ENCODE data around the gene PTPRS.

Gene PTPRS

GRCh38 chr19:5298471-5298901 is 42.1 kb downstream of the PTPRS start:
- no peaks in the 10 kb centered on the region for H3K4me1 ChIP-seq (ENCODE audit: insufficient read depth, low read length)
- H3K27ac ChIP-seq (ENCODE audit: low read length), result no peak overlapping the region
- no peaks in the 10 kb centered on the region for H3K27me3 ChIP-seq (ENCODE audit: insufficient read depth, low read length)
- H3K36me3 ChIP-seq (ENCODE audit: insufficient read depth, low read depth, low read length), result no peaks in the 10 kb centered on the region
- no peaks in the 10 kb centered on the region for H3K9me3 ChIP-seq (ENCODE audit: insufficient read depth, low read depth, low read length)
- H3K4me3 ChIP-seq (ENCODE audit: low read length), result no peak overlapping the region
- no peak overlapping the region for H3K9ac ChIP-seq (ENCODE audit: low read depth, low read length)

DNA sequence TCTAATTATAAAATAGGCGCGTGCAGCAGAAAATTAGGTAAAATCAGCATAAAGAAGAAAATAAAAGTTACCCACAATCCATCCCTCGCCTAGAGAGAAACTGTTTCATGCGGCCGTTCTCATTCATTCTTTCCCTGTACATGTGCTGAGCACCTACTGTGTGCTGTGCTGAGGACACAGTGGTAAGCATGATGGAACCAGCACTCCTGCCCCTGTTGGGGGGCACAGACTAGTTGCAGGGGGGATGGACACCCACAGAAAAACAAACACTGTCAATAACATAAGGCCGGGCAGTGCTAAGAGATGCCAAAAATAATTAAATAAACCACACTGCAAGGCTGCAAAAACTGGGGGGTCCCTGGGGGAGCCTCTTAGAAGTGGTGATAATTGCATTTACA is 43.3 kb downstream of the PTPRS start:
- Histone ChIP-seq H3K27ac (ENCODE audit: low read length) (no peak overlapping the region), H3K4me1 (ENCODE audit: insufficient read depth, low read length) (peaks cover 3% of the 10 kb centered on the region; the same call in 1 of the 2 replicates), H3K9ac (ENCODE audit: low read depth, low read length) (no peak overlapping the region), H3K9me3 (ENCODE audit: insufficient read depth, low read depth, low read length) (no peaks in the 10 kb centered on the region), H3K27me3 (ENCODE audit: insufficient read depth, low read length) (no peaks in the 10 kb centered on the region), H3K36me3 (ENCODE audit: insufficient read depth, low read depth, low read length) (no peaks in the 10 kb centered on the region), H3K4me3 (ENCODE audit: low read length) (no peak overlapping the region)

GRCh38 chr19:5296457-5297271 is 43.9 kb downstream of the PTPRS start:
- Histone ChIP-seq H3K4me1 (ENCODE audit: insufficient read depth, low read length) (peaks cover 6% of the 10 kb centered on the region; the same call in 1 of the 2 replicates), H3K9me3 (ENCODE audit: insufficient read depth, low read depth, low read length) (no peaks in the 10 kb centered on the region), H3K36me3 (ENCODE audit: insufficient read depth, low read depth, low read length) (no peaks in the 10 kb centered on the region), H3K9ac (ENCODE audit: low read depth, low read length) (no peak overlapping the region), H3K27ac (ENCODE audit: low read length) (no peak overlapping the region), H3K4me3 (ENCODE audit: low read length) (no peak overlapping the region), H3K27me3 (ENCODE audit: insufficient read depth, low read length) (no peaks in the 10 kb centered on the region)

GRCh38 chr19:5296021-5296420 is 44.6 kb downstream of the PTPRS start:
- no peaks in the 10 kb centered on the region for H3K36me3 ChIP-seq (ENCODE audit: insufficient read depth, low read depth, low read length)
- no peak overlapping the region for H3K27ac ChIP-seq (ENCODE audit: low read length)
- H3K27me3 ChIP-seq (ENCODE audit: insufficient read depth, low read length), result no peaks in the 10 kb centered on the region
- H3K9me3 ChIP-seq (ENCODE audit: insufficient read depth, low read depth, low read length), result no peaks in the 10 kb centered on the region
- peaks cover 6% of the 10 kb centered on the region; the same call in 1 of the 2 replicates for H3K4me1 ChIP-seq (ENCODE audit: insufficient read depth, low read length)
- no peak overlapping the region for H3K4me3 ChIP-seq (ENCODE audit: low read length)
- H3K9ac ChIP-seq (ENCODE audit: low read depth, low read length), result no peak overlapping the region

DNA sequence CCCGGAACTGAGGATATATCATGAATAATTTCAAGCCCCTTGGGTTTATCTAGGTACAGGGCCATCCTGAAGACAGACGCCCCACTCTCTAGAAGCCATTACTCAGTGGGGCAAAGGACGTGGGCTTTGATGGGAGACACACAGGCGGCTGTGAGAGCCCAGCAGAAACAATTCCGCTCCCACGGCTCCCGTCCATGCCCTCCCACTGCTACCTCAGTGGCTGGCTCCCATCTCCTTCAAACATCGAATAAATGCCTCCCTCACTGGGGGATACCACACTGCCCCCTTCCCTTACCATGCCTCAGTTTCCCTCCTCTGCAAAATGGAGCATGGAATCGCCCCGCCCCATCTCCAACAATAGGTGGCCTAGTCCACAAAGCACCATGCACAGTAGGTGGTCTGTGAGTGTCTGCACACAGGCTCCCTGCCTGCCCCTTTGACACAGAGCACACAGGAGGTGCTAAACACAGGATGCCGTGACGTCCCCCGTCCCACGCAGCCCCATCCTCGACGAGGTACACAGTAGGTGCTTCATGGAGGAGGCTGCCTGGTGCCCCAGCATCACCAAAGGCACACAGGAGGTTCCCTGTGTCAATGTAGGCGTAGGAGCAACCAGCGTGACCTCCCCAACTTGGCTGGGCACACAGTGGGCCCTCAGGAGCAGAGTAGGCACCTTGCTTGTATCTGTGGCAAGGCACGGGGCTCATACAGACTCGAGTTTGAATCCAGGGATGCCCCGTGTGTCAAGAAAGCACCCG is 46.0 kb downstream of the PTPRS start:
- Histone ChIP-seq H3K27ac (ENCODE audit: low read length) (no peak overlapping the region), H3K36me3 (ENCODE audit: insufficient read depth, low read depth, low read length) (no peaks in the 10 kb centered on the region), H3K4me3 (ENCODE audit: low read length) (peak overlapping the region; percentile 84), H3K9ac (ENCODE audit: low read depth, low read length) (peak overlapping the region; percentile 82; the same call in 1 of the 2 replicates), H3K4me1 (ENCODE audit: insufficient read depth, low read length) (peaks cover 6% of the 10 kb centered on the region; the same call in 1 of the 2 replicates), H3K9me3 (ENCODE audit: insufficient read depth, low read depth, low read length) (no peaks in the 10 kb centered on the region), H3K27me3 (ENCODE audit: insufficient read depth, low read length) (no peaks in the 10 kb centered on the region)

DNA sequence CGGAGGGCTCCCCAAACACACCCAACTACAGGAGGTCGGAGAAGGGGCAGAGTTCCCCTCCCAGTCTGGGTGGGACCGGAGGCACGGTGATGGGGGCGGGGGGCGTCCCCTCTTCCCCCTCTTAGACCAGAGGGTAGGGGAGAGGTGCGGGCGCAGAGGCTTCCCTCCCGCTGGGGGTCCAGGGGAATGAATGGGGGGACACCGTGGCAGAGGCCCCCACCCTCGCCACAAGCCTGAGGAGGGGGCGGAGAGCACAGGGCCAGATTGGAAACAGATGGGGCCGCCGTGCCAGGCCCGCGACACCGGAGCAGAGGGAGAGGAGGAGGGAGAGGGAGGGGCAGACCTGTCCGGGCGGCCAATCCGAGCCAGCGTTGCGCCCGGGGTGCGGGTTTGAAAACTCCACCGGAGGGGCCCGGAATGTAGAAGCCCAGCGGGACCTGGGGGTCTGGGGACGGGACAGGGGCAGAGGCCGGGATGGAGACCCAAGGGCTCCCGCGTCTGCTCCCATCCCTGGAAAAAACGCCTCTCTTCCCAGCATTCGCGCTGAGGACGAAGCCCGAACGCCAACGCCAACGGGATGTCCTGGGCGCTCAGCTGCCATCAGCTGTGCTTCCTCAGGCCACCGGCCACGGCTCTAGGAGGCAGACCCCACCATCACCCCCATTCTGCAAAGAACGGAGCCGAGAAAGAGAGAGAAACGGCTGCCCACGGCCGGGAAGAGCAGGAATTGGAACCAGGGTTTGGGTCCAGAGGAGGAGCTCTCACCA is 46.8 kb downstream of the PTPRS start:
- H3K27me3 ChIP-seq (ENCODE audit: insufficient read depth, low read length), result no peaks in the 10 kb centered on the region
- no peaks in the 10 kb centered on the region for H3K36me3 ChIP-seq (ENCODE audit: insufficient read depth, low read depth, low read length)
- H3K9ac ChIP-seq (ENCODE audit: low read depth, low read length), result peak overlapping the region; percentile 82; the same call in 1 of the 2 replicates
- peak overlapping the region; percentile 84 for H3K4me3 ChIP-seq (ENCODE audit: low read length)
- peak overlapping the region; percentile 94 for H3K27ac ChIP-seq (ENCODE audit: low read length)
- H3K9me3 ChIP-seq (ENCODE audit: insufficient read depth, low read depth, low read length), result no peaks in the 10 kb centered on the region
- peaks cover 6% of the 10 kb centered on the region; the same call in 1 of the 2 replicates for H3K4me1 ChIP-seq (ENCODE audit: insufficient read depth, low read length)

DNA sequence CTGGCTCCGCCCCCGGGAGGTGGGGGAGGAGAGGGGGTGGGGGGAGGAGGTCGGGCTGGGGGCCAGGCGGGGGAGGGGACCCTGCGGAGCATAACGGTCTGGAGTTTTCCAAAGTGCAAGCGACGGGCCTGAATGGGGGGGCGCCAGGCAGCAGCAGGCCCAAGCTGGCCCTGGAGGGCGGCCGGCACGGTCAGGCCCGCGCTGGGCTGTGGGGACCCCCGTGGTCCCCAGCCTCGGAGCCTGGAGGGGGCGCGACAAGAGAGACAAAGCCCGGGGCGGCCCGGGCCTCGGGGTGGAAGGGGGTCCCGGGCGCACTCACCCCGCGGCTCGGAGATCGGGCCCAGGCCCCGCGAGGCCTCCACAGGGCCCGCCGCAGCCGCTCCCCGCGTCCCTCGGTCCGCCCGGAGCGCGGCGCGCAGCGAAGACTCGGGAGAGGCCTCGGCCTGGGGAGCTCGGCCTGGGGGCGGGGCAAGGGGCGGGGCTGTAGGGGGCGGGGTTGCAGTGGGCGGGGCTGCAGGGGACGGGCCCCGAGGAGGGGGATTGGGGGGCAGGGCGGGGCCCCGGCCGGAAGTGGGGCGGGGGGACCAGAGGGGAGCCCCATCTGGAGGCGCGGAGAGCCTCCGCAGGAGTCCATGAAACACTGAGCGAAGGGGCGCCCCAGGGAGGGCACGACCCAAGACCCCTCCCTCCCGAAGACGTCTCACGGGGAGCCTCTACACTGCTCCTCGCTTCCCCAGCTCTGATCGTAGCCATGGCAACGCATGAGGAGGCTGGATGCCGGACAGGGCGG is 47.6 kb downstream of the PTPRS start:
- H3K36me3 ChIP-seq (ENCODE audit: insufficient read depth, low read depth, low read length), result no peaks in the 10 kb centered on the region
- H3K27ac ChIP-seq (ENCODE audit: low read length), result peak overlapping the region; percentile 94
- peak overlapping the region; percentile 82; the same call in 1 of the 2 replicates for H3K9ac ChIP-seq (ENCODE audit: low read depth, low read length)
- H3K4me1 ChIP-seq (ENCODE audit: insufficient read depth, low read length), result peaks cover 6% of the 10 kb centered on the region; the same call in 1 of the 2 replicates
- no peaks in the 10 kb centered on the region for H3K27me3 ChIP-seq (ENCODE audit: insufficient read depth, low read length)
- H3K4me3 ChIP-seq (ENCODE audit: low read length), result peak overlapping the region; percentile 84
- no peaks in the 10 kb centered on the region for H3K9me3 ChIP-seq (ENCODE audit: insufficient read depth, low read depth, low read length)

DNA sequence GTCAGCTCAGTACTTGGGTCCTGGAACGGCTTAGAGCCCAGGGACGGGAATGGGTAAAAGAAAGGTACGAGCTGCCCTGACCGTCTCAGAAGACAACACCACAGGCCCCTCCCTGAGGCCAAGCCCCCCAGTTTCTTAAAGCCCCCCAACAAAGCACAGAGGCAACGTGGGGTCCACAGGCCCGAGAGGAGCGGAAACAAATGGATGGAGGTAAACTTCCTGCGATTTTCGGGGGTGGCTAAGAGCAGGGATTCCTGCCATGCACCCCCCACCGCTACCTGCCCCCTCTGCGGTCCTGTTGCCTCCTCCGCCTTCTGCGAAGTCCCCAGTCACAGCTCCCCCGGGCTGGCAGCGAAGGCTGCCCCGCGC is 48.2 kb downstream of the PTPRS start:
- Histone ChIP-seq H3K27me3 (ENCODE audit: insufficient read depth, low read length) (no peaks in the 10 kb centered on the region), H3K27ac (ENCODE audit: low read length) (no peak overlapping the region)

DNA sequence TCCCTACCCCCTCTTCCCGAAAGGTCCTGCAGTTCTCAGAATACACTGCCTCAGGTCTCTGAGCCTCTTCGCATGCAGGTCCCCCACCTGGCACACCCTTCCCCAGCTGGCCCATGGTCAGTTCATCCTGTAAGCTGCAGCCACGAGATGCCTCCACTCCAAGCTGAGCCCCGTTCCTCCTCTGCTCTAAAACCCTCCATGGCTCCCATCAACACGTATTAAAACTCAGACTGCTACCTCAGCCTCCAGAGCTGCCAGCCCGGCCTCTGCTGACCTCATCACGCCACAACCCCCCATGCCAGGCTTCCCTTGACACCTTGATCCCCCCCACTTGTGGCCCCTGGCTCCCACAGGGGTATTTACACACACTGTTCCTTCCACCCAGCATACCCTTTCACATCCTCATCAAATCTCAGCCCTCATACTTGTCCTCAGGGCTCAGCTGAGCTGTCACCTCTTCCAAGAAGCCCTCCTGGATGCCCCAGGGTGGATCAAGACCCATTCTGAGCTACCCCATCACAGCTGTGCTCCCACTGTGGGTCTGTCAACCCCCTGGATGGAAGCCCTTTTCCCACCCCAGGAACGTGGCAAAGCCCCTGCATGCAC is 48.9 kb downstream of the PTPRS start:
- no peak overlapping the region for H3K27ac ChIP-seq (ENCODE audit: low read length)
- peaks cover 6% of the 10 kb centered on the region; the same call in 1 of the 2 replicates for H3K4me1 ChIP-seq (ENCODE audit: insufficient read depth, low read length)
- H3K9me3 ChIP-seq (ENCODE audit: insufficient read depth, low read depth, low read length), result no peaks in the 10 kb centered on the region
- H3K27me3 ChIP-seq (ENCODE audit: insufficient read depth, low read length), result no peaks in the 10 kb centered on the region
- H3K4me3 ChIP-seq (ENCODE audit: low read length), result peak overlapping the region; percentile 69; the same call in 1 of the 2 replicates
- no peaks in the 10 kb centered on the region for H3K36me3 ChIP-seq (ENCODE audit: insufficient read depth, low read depth, low read length)
- H3K9ac ChIP-seq (ENCODE audit: low read depth, low read length), result peak overlapping the region; percentile 70; the same call in 1 of the 2 replicates

More for the DNA sequence above, 48.2 kb downstream of the PTPRS start:
- Histone ChIP-seq H3K4me1 (ENCODE audit: insufficient read depth, low read length) (peaks cover 6% of the 10 kb centered on the region; the same call in 1 of the 2 replicates), H3K9me3 (ENCODE audit: insufficient read depth, low read depth, low read length) (no peaks in the 10 kb centered on the region), H3K9ac (ENCODE audit: low read depth, low read length) (peak overlapping the region; percentile 70; the same call in 1 of the 2 replicates), H3K4me3 (ENCODE audit: low read length) (peak overlapping the region; percentile 69), H3K36me3 (ENCODE audit: insufficient read depth, low read depth, low read length) (no peaks in the 10 kb centered on the region)
